Endothelial cell of umbilical vein (primary cell): ENCODE measurements around the gene TLX1. TPM values are rescaled to one million over a fixed set of nuclear protein-coding genes. Genes with fewer than 3 reads are reported as not detected.

Source experiments
- BruUV-seq: library from RNA; stranded (reverse); fragments of 400-500 nt; replicated peaks from 2 replicates; lab custom pipeline; 2021; lab: Mats Ljungman, UMichigan
- CTCF ChIA-PET: fragments of 300-600, 350-600 bp; sonication (Branson Sonifier 250); formaldehyde crosslinking; loops from one replicate; lab custom pipeline; 2021; ENCODE audit warnings: antibody characterized with exemption, inconsistent platforms; lab: Charles Lee
- POLR2A ChIA-PET: fragments of 300-600, 350-600 bp; sonication (Branson Sonifier 250); formaldehyde crosslinking; loops from one replicate; lab custom pipeline; 2021; ENCODE audit warnings: antibody characterized with exemption, inconsistent platforms; lab: Charles Lee
- DNase-seq: peaks from one replicate; pipeline ENCODE4 v3.0.0-alpha.2; 2011; ENCODE audit warnings: low read depth, low spot score
- FAIRE-seq: peaks from 2 replicates; lab custom pipeline; 2011; peaks lifted over from hg19 to GRCh38; lab: Jason Lieb, UNC
- H2AFZ ChIP-seq: 2 replicates; pipeline ENCODE4 v1.6.0; 2012; ENCODE audit warnings: low read depth, low read length, control low read depth, inconsistent platforms
- H3K27ac ChIP-seq: 2 replicates; pipeline ENCODE4 v1.5.1; 2011; ENCODE audit warnings: low read depth, mild to moderate bottlenecking, control low read depth, low read length, moderate library complexity; ENCODE audit not compliant: insufficient read depth
- H3K27me3 ChIP-seq, 2 experiments: 2 replicates each; pipeline versions ENCODE4 v1.6.0 to v1.6.1; 2011; ENCODE audit warnings: low read length in 2 of 2, mixed read lengths in 1 of 2; ENCODE audit not compliant: control insufficient read depth in 2 of 2, insufficient read depth in 2 of 2
- H3K36me3 ChIP-seq, 2 experiments: 2 replicates in 1 of 2; 3 replicates in 1 of 2; pipeline ENCODE4 v1.5.1; 2011; ENCODE audit warnings: low read length in 2 of 2, mild to moderate bottlenecking in 1 of 2, moderate library complexity in 1 of 2; ENCODE audit not compliant: control insufficient read depth in 2 of 2, insufficient read depth in 2 of 2; ENCODE audit errors: extremely low read depth in 1 of 2
- H3K4me1 ChIP-seq: 3 replicates; pipeline ENCODE4 v1.5.1; 2011; ENCODE audit warnings: mild to moderate bottlenecking, low read length; ENCODE audit not compliant: control insufficient read depth, insufficient read depth; ENCODE audit errors: extremely low read depth
- H3K4me2 ChIP-seq: 2 replicates; pipeline ENCODE4 v1.6.1; 2011; ENCODE audit warnings: low read length, control low read depth, mixed read lengths; ENCODE audit not compliant: insufficient read depth
- H3K4me3 ChIP-seq, 3 experiments: fragments of 200-600 bp in 1 of 3; sonication (generic), shearing (Covaris generic) in 1 of 3; replicated peaks in 1 of 3; 2 replicates each; pipeline ENCODE4 v1.5.1; 2011 to 2016; ENCODE audit warnings: control low read depth in 3 of 3, low read length in 3 of 3, mild to moderate bottlenecking in 2 of 3, inconsistent platforms in 1 of 3, low read depth in 1 of 3, moderate library complexity in 1 of 3; ENCODE audit not compliant: insufficient read depth in 1 of 3
- H3K79me2 ChIP-seq: 2 replicates; pipeline ENCODE4 v1.6.0; 2012; ENCODE audit warnings: low read length, inconsistent platforms; ENCODE audit not compliant: control insufficient read depth, insufficient read depth
- H3K9ac ChIP-seq: replicated peaks from 2 replicates; pipeline ENCODE3; 2011; ENCODE audit warnings: low read length, control low read depth; ENCODE audit not compliant: insufficient read depth; ENCODE audit errors: extremely low read depth
- H3K9me1 ChIP-seq: replicated peaks from 3 replicates; pipeline ENCODE4 v1.6.0; 2011; ENCODE audit warnings: mild to moderate bottlenecking, low read length; ENCODE audit not compliant: control insufficient read depth, insufficient read depth; ENCODE audit errors: extremely low read depth
- H3K9me3 ChIP-seq: replicated peaks from 2 replicates; pipeline ENCODE4 v1.5.1; 2012; ENCODE audit warnings: low read length, inconsistent platforms; ENCODE audit not compliant: control insufficient read depth, insufficient read depth
- H4K20me1 ChIP-seq: replicated peaks from 2 replicates; pipeline ENCODE3; 2011; ENCODE audit warnings: mild to moderate bottlenecking, low read length; ENCODE audit not compliant: control insufficient read depth, insufficient read depth; ENCODE audit errors: extremely low read depth
- EZH2 ChIP-seq: IDR thresholded peaks from 2 replicates; pipeline ENCODE4 v1.6.1; 2012; ENCODE audit warnings: borderline replicate concordance, low read depth, mild to moderate bottlenecking, moderate library complexity, low read length, inconsistent platforms; ENCODE audit not compliant: severe bottlenecking
- FOS ChIP-seq: IDR thresholded peaks from 2 replicates; pipeline ENCODE4 v1.6.1; 2011; ENCODE audit warnings: mild to moderate bottlenecking, low read length, moderate library complexity, borderline replicate concordance; ENCODE audit not compliant: insufficient read depth
- GATA2 ChIP-seq: IDR thresholded peaks from 2 replicates; pipeline ENCODE4 v1.7.0; 2011; ENCODE audit warnings: low read depth, mild to moderate bottlenecking, moderate library complexity, mixed read lengths, low read length; ENCODE audit not compliant: insufficient read length, insufficient read depth
- JUN ChIP-seq: IDR thresholded peaks from 2 replicates; pipeline ENCODE4 v1.6.1; 2011; ENCODE audit warnings: borderline replicate concordance, low read depth; ENCODE audit not compliant: insufficient read length, insufficient read depth
- MYC ChIP-seq: IDR thresholded peaks from one replicate; pipeline ENCODE4 v1.6.1; 2011; ENCODE audit warnings: mild to moderate bottlenecking, low read depth, low read length
- POLR2A ChIP-seq: IDR thresholded peaks from 2 replicates; pipeline ENCODE4 v1.6.1; 2012; ENCODE audit warnings: low read depth, mild to moderate bottlenecking, control low read depth, low read length
- POLR2AphosphoS5 ChIP-seq: IDR thresholded peaks from 2 replicates; pipeline ENCODE4 v1.6.1; 2012; ENCODE audit warnings: low read depth, mild to moderate bottlenecking, control low read depth, low read length, moderate library complexity; ENCODE audit not compliant: insufficient read depth
- dilution Hi-C: fragments of 300-500 bp; cut with MboI; formaldehyde crosslinking; loops from one replicate; pipeline ENCODE4 v1.15.0; 2019; ENCODE audit warnings: low sequenced_read_pairs; ENCODE audit not compliant: extremely low pct_ligation_motif_present
- intact Hi-C: fragments of 100-400 bp; cut with micrococcal nuclease; formaldehyde crosslinking; loops from one replicate; pipeline ENCODE4 v1.10.0; 2022
- polyA plus RNA-seq, 4 experiments: library from polyadenylated mRNA; depleted of rRNA in 3 of 4; stranded (reverse) in 3 of 4; unstranded in 1 of 4; fragments of >200 nt; gene quantifications; 2 replicates each; pipeline versions ENCODE4 v1.2.1 to v1.2.3, GENCODE V29; 2011 to 2012; ENCODE audit warnings: missing spikeins in 1 of 4
- total RNA-seq: library from RNA; stranded (reverse); gene quantifications from 2 replicates; pipeline ENCODE4 v1.2.3, GENCODE V29; 2021
- TF ChIP-seq, protein P1 (sequence below), 2 donors: IDR thresholded peaks; 1 replicate in 1 of 2; 2 replicates in 1 of 2; pipeline ENCODE4 v1.5.1; 2011; ENCODE audit warnings: low read length in 2 of 2, mild to moderate bottlenecking in 2 of 2, moderate library complexity in 2 of 2, control low read depth in 1 of 2, inconsistent platforms in 1 of 2, low read depth in 1 of 2; ENCODE audit not compliant: insufficient read depth in 1 of 2; ENCODE audit errors: extremely low read depth in 1 of 2
- TF ChIP-seq, protein P2 (sequence below): IDR thresholded peaks from 2 replicates; pipeline ENCODE4 v1.6.1; 2011; ENCODE audit not compliant: insufficient read depth, insufficient read length

Gene TLX1
- total and polyA plus RNA-seq, 2 donors (not counting 3 experiments of a cell fraction or from before 2014, with no cell fraction given): not detected

DNA sequence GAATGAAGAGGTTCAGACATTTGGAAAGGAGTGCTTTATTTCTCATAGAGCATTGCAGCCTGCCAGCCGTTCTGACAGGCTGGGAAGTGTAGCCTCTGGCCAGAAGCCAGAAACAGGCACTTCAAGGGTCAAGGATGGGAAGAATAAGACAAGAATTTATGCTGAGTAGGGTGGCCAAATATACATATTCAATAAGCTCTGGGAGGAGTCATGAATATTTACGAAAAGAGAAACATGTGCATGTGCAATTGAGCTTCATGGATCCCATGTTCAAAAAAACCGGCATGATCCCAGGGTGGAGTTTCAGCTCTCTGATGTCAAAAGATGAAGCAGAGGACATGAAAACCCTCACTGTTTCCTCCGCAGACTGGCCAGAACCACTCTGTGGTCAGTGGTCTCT is 32.9 kb downstream of the TLX1 start:
- TF ChIP-seq POLR2A (no peak), GATA2 (no peak), FOS (no peak), JUN (no peak), POLR2AphosphoS5 (no peak), EZH2 (no peak), MYC (no peak)
- TF ChIP-seq, protein P1, sequence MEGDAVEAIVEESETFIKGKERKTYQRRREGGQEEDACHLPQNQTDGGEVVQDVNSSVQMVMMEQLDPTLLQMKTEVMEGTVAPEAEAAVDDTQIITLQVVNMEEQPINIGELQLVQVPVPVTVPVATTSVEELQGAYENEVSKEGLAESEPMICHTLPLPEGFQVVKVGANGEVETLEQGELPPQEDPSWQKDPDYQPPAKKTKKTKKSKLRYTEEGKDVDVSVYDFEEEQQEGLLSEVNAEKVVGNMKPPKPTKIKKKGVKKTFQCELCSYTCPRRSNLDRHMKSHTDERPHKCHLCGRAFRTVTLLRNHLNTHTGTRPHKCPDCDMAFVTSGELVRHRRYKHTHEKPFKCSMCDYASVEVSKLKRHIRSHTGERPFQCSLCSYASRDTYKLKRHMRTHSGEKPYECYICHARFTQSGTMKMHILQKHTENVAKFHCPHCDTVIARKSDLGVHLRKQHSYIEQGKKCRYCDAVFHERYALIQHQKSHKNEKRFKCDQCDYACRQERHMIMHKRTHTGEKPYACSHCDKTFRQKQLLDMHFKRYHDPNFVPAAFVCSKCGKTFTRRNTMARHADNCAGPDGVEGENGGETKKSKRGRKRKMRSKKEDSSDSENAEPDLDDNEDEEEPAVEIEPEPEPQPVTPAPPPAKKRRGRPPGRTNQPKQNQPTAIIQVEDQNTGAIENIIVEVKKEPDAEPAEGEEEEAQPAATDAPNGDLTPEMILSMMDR (IDR thresholded peaks at IDR 0.05; ENCODE audit: extremely low read depth in 1 of 2, insufficient read depth in 1 of 2, low read depth in 1 of 2, low read length in 2 of 2): no peak
- TF ChIP-seq, protein P2, sequence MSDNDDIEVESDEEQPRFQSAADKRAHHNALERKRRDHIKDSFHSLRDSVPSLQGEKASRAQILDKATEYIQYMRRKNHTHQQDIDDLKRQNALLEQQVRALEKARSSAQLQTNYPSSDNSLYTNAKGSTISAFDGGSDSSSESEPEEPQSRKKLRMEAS: no peak
- no peak for FAIRE-seq
- BruUV-seq: no TSS peak
- H3K4me1 ChIP-seq: no peaks in the 10 kb centered on the region
- intact Hi-C loops: loop anchor here (5.0 kb wide), 1 partner anchor 128 kb away; no protein-coding TSS in a partner anchor
- H3K79me2 ChIP-seq: no peaks in the 10 kb centered on the region
- no peaks in the 10 kb centered on the region for H4K20me1 ChIP-seq
- ChIA-PET POLR2A (no interaction called here), CTCF (interaction anchor here (0.9 to 2.3 kb wide), 10 partner anchors 22 to 617 kb away, joined by 3 to 7 read pairs (median 4); no protein-coding TSS in a partner anchor)
- H3K9me3 ChIP-seq: no peaks in the 10 kb centered on the region
- no peaks in the 10 kb centered on the region for H3K36me3 ChIP-seq
- DNase-seq: no peak
- H3K4me2 ChIP-seq: no peak overlapping the region
- H2AFZ ChIP-seq: no peak overlapping the region
- H3K4me3 ChIP-seq: no peak overlapping the region
- no peaks in the 10 kb centered on the region for H3K9me1 ChIP-seq
- dilution Hi-C loops: no loop called here
- peaks cover 12 to 28% of the 10 kb centered on the region in 2 experiments for H3K27me3 ChIP-seq
- H3K27ac ChIP-seq: no peak overlapping the region
- H3K9ac ChIP-seq: no peak overlapping the region
